Measurements from ENCODE around the gene QPCT. TPM values are rescaled to one million over a fixed set of nuclear protein-coding genes. Genes with fewer than 3 reads are reported as not detected.

The QPCT gene
- total and polyA plus RNA-seq, 9 donors: 3.3 to 10.2 (median 6.3) TPM

Other genes with a start within 250 kb of the QPCT start
- 22.5 TPM for gene EIF2AK2, start 187.7 kb upstream of the QPCT start, total RNA-seq
- 10 to 100 TPM; 13.4 to 27.7 (median 18.5) TPM for gene EIF2AK2, start 187.7 kb upstream of the QPCT start, polyA plus RNA-seq (ENCODE audit: insufficient read depth in 1 of 8, insufficient read length in 8 of 8, low replicate concordance in 1 of 8)
- gene SULT6B1, start 156.0 kb upstream of the QPCT start, total RNA-seq: not detected
- gene SULT6B1, start 156.0 kb upstream of the QPCT start, polyA plus RNA-seq (ENCODE audit: insufficient read depth in 1 of 8, insufficient read length in 8 of 8, low replicate concordance in 1 of 8): not detected
- 27.2 TPM for gene CEBPZOS, start 148.1 kb upstream of the QPCT start, total RNA-seq
- gene CEBPZOS, start 148.1 kb upstream of the QPCT start, polyA plus RNA-seq (ENCODE audit: insufficient read depth in 1 of 8, insufficient read length in 8 of 8, low replicate concordance in 1 of 8): 10 to 100 TPM; 34.1 to 42.4 (median 35.7) TPM
- 56.9 TPM for gene CEBPZ, start 113.0 kb upstream of the QPCT start, total RNA-seq
- gene CEBPZ, start 113.0 kb upstream of the QPCT start, polyA plus RNA-seq (ENCODE audit: insufficient read depth in 1 of 8, insufficient read length in 8 of 8, low replicate concordance in 1 of 8): 10 to 100 TPM; 34.5 to 56.4 (median 39.3) TPM
- 14.2 TPM for gene NDUFAF7, start 113.0 kb upstream of the QPCT start, total RNA-seq
- gene NDUFAF7, start 113.0 kb upstream of the QPCT start, polyA plus RNA-seq (ENCODE audit: insufficient read depth in 1 of 8, insufficient read length in 8 of 8, low replicate concordance in 1 of 8): 10 to 100 TPM; 10.9 to 18.4 (median 13.6) TPM
- 36.2 TPM for gene PRKD3, start 19.8 kb upstream of the QPCT start, total RNA-seq
- gene PRKD3, start 19.8 kb upstream of the QPCT start, polyA plus RNA-seq (ENCODE audit: insufficient read depth in 1 of 8, insufficient read length in 8 of 8, low replicate concordance in 1 of 8): 10 to 100 TPM; 18.0 to 39.7 (median 28.1) TPM